GM12878 (cell line): Measurements from ENCODE around the gene FRMD5. TPM values are rescaled to one million over a fixed set of nuclear protein-coding genes. Genes with fewer than 3 reads are reported as not detected.

ENCODE experiments used
- ATAC-seq: fragments of 200-7000 bp; cut with Tn5 transposase; 3 replicates; pipeline ENCODE4 v1.9.1; 2020; ENCODE audit warnings: mild to moderate bottlenecking, moderate library complexity
- BruUV-seq: library from RNA; stranded (reverse); fragments of 400-500 nt; replicated peaks from 2 replicates; lab custom pipeline; 2021; lab: Mats Ljungman, UMichigan
- CTCF ChIA-PET: fragments of 300-600 bp; sonication (Branson Sonifier 250); formaldehyde crosslinking; extraction: SDS; loops from one replicate; lab custom pipeline; 2021; ENCODE audit warnings: inconsistent platforms; lab: Yijun Ruan, JAX
- POLR2A ChIA-PET: fragments of 350-600 bp; formaldehyde crosslinking; extraction: SDS; loops from one replicate; lab custom pipeline; 2021; ENCODE audit warnings: inconsistent platforms; lab: Charles Lee
- RAD21 ChIA-PET: fragments of 300-600 bp; sonication (Branson Sonifier 250); formaldehyde crosslinking; loops from one replicate; lab custom pipeline; 2023; ENCODE audit warnings: antibody characterized with exemption; ENCODE audit not compliant: unreplicated experiment; lab: Charles Lee
- SMC1A ChIA-PET: fragments of 300-600 bp; sonication (Branson Sonifier 250); formaldehyde crosslinking; loops from one replicate; lab custom pipeline; 2023; ENCODE audit not compliant: unreplicated experiment, uncharacterized antibody; lab: Charles Lee
- DNase-seq: peaks from one replicate; pipeline ENCODE4 v3.0.0-alpha.2; 2011; ENCODE audit warnings: low read depth, low spot score
- FAIRE-seq: peaks from 3 replicates; lab custom pipeline; 2011; peaks lifted over from hg19 to GRCh38; lab: Jason Lieb, UNC
- H2AFZ ChIP-seq: 2 replicates; pipeline ENCODE4 v1.6.0; 2011; ENCODE audit warnings: low read depth, low read length, control low read depth; ENCODE audit not compliant: control insufficient read depth
- H3K27ac ChIP-seq: 2 replicates; pipeline ENCODE4 v1.5.1; 2011; ENCODE audit warnings: control low read depth; ENCODE audit not compliant: control insufficient read depth, insufficient read depth
- H3K27me3 ChIP-seq, 2 experiments: replicated peaks in 1 of 2; 2 replicates each; pipeline versions ENCODE4 v1.6.0 to v1.6.1; 2011; ENCODE audit warnings: low read length in 1 of 2; ENCODE audit not compliant: control insufficient read depth in 2 of 2, insufficient read depth in 2 of 2
- H3K36me3 ChIP-seq, 2 experiments: 2 replicates each; pipeline ENCODE4 v1.5.1; 2011; ENCODE audit warnings: low read length in 1 of 2; ENCODE audit not compliant: control insufficient read depth in 2 of 2, insufficient read depth in 2 of 2
- H3K4me1 ChIP-seq: 2 replicates; pipeline ENCODE4 v1.6.1; 2011; ENCODE audit warnings: mild to moderate bottlenecking, low read length, moderate library complexity, mixed read lengths; ENCODE audit not compliant: control insufficient read depth, insufficient read depth
- H3K4me2 ChIP-seq: 2 replicates; pipeline ENCODE4 v1.6.0; 2011; ENCODE audit warnings: control low read depth; ENCODE audit not compliant: control insufficient read depth, insufficient read depth
- H3K4me3 ChIP-seq: fragments of 200-600 bp; sonication (generic); 2 replicates; pipeline ENCODE4 v1.5.1; 2016
- H3K79me2 ChIP-seq: 2 replicates; pipeline ENCODE4 v1.6.0; 2011; ENCODE audit warnings: low read length; ENCODE audit not compliant: control insufficient read depth, insufficient read depth
- H3K9ac ChIP-seq: 2 replicates; pipeline ENCODE4 v1.8.0; 2011; ENCODE audit warnings: low read length, control low read depth, mixed read lengths; ENCODE audit not compliant: control insufficient read depth, insufficient read depth
- H3K9me3 ChIP-seq: replicated peaks from 3 replicates; pipeline ENCODE4 v1.5.1; 2011; ENCODE audit warnings: mild to moderate bottlenecking, low read length; ENCODE audit not compliant: control insufficient read depth, insufficient read depth
- H4K20me1 ChIP-seq: 2 replicates; pipeline ENCODE4 v1.6.0; 2011; ENCODE audit not compliant: control insufficient read depth, insufficient read depth
- BCL3 ChIP-seq: IDR thresholded peaks from 2 replicates; pipeline ENCODE4 v1.6.1; 2011; ENCODE audit warnings: borderline replicate concordance, low read depth, mild to moderate bottlenecking, moderate library complexity, low read length; ENCODE audit not compliant: insufficient read depth, poor library complexity, severe bottlenecking
- BMI1 ChIP-seq: fragments of 450-650 bp; IDR thresholded peaks from 2 replicates; pipeline ENCODE4 v1.6.1; 2016; ENCODE audit warnings: mild to moderate bottlenecking, moderate library complexity, borderline replicate concordance
- EZH2 ChIP-seq: IDR thresholded peaks from 2 replicates; pipeline ENCODE4 v1.6.1; 2012; ENCODE audit warnings: low read depth, mild to moderate bottlenecking, control low read depth, inconsistent platforms, low read length, borderline replicate concordance; ENCODE audit not compliant: control insufficient read depth
- FOS ChIP-seq: IDR thresholded peaks from 3 replicates; pipeline ENCODE4 v1.6.1; 2011; ENCODE audit warnings: borderline replicate concordance; ENCODE audit not compliant: insufficient read length; ENCODE audit errors: extremely low read depth
- HSF1 ChIP-seq: fragments of 150-350 bp; IDR thresholded peaks from 2 replicates; pipeline ENCODE4 v1.6.1; 2014; ENCODE audit warnings: mild to moderate bottlenecking, low read depth, low read length
- MTA2 ChIP-seq: fragments of 450-650 bp; IDR thresholded peaks from 2 replicates; pipeline ENCODE4 v1.6.1; 2016; ENCODE audit warnings: low read depth, mild to moderate bottlenecking, moderate library complexity
- MXI1 ChIP-seq: fragments of 150-350 bp; IDR thresholded peaks from 2 replicates; pipeline ENCODE4 v1.6.1; 2011; ENCODE audit warnings: low read depth, mild to moderate bottlenecking, inconsistent platforms, low read length, improper control_type of control experiment
- NFYA ChIP-seq: IDR thresholded peaks from 2 replicates; pipeline ENCODE4 v1.6.1; 2011; ENCODE audit warnings: low read depth, mild to moderate bottlenecking, low read length, improper control_type of control experiment, borderline replicate concordance
- PBX3 ChIP-seq: IDR thresholded peaks from 2 replicates; pipeline ENCODE4 v1.6.1; 2011; ENCODE audit warnings: mild to moderate bottlenecking, low read depth, low read length, moderate library complexity; ENCODE audit not compliant: insufficient replicate concordance
- POLR2AphosphoS5 ChIP-seq: IDR thresholded peaks from 2 replicates; pipeline ENCODE4 v1.6.1; 2011; ENCODE audit warnings: mild to moderate bottlenecking, low read length, inconsistent platforms
- RCOR1 ChIP-seq: conservative IDR thresholded peaks from 2 replicates; pipeline ENCODE4 v1.6.1; 2012; ENCODE audit warnings: low read depth, low read length, improper control_type of control experiment
- RFX5 ChIP-seq: IDR thresholded peaks from 2 replicates; pipeline ENCODE4 v1.6.1; 2011; ENCODE audit warnings: low read depth, low read length, improper control_type of control experiment
- SKIL ChIP-seq: fragments of 450-650 bp; IDR thresholded peaks from 2 replicates; pipeline ENCODE4 v1.6.1; 2017; ENCODE audit warnings: mild to moderate bottlenecking, low read depth, inconsistent platforms; ENCODE audit not compliant: poor library complexity, severe bottlenecking
- SMARCA5 ChIP-seq: fragments of 450-650 bp; IDR thresholded peaks from 2 replicates; pipeline ENCODE4 v1.6.1; 2017; ENCODE audit warnings: mild to moderate bottlenecking
- SP1 ChIP-seq: IDR thresholded peaks from one replicate; pipeline ENCODE4 v1.6.1; 2011; ENCODE audit warnings: low read depth, low read length
- TBL1XR1 ChIP-seq: IDR thresholded peaks from 2 replicates; pipeline ENCODE4 v1.6.1; 2012; ENCODE audit warnings: low read depth, low read length, improper control_type of control experiment
- ZNF207 ChIP-seq: fragments of 450-650 bp; IDR thresholded peaks from 2 replicates; pipeline ENCODE4 v1.6.1; 2014; ENCODE audit warnings: antibody characterized with exemption, mild to moderate bottlenecking, borderline replicate concordance
- ZNF384 ChIP-seq: IDR thresholded peaks from 2 replicates; pipeline ENCODE4 v1.6.1; 2012; ENCODE audit warnings: low read depth, mild to moderate bottlenecking, low read length, improper control_type of control experiment, borderline replicate concordance
- ZSCAN29 ChIP-seq: fragments of 450-650 bp; IDR thresholded peaks from 2 replicates; pipeline ENCODE4 v1.6.1; 2017; ENCODE audit warnings: mild to moderate bottlenecking, moderate library complexity
- WGBS: methylation state at CpG from one replicate; pipeline ENCODE4 v1.1.6; 2016; ENCODE audit warnings: low lambda C conversion rate; ENCODE audit not compliant: insufficient replicate concordance, insufficient coverage; ENCODE audit errors: missing lambda C conversion rate; 5-methylcytosine and 5-hydroxymethylcytosine counted together
- in situ Hi-C: fragments of 300-500 bp; cut with MboI; formaldehyde crosslinking; loops from 9 replicates; pipeline ENCODE4 v1.14.3; 2018; ENCODE audit warnings: mixed read lengths
- intact Hi-C: fragments of 100-400 bp; cut with micrococcal nuclease; formaldehyde crosslinking; loops from one replicate; pipeline ENCODE4 v1.14.2; 2022; ENCODE audit not compliant: unreplicated experiment
- polyA plus RNA-seq, 11 experiments: library from polyadenylated mRNA; depleted of rRNA in 4 of 11; unstranded in 6 of 11; stranded (reverse) in 5 of 11; fragments of >200 nt; fragmentation: Nextera tagmentation in 4 of 11; fragmentation: Illumina TruSeq in 1 of 11; extraction: Ambion mirVana in 4 of 11; extraction: Trizol in 1 of 11; gene quantifications; 1 replicate in 1 of 11; 2 replicates in 10 of 11; pipeline versions ENCODE4 v1.2.1 to v1.2.3, GENCODE V29; 2011 to 2016; ENCODE audit warnings: inconsistent platforms in 2 of 11, missing spikeins in 2 of 11, low read depth in 1 of 11
- total RNA-seq, 4 experiments: library from RNA; depleted of rRNA in 3 of 4; stranded (reverse); fragments of >200 nt in 3 of 4; fragmentation: Illumina TruSeq in 1 of 4; extraction: Trizol in 1 of 4; gene quantifications; 2 replicates each; pipeline versions ENCODE4 v1.2.1 to v1.2.3, GENCODE V29; 2013 to 2021

FRMD5 gene
- total and polyA plus RNA-seq, 10 of the 15 experiments (the other 5 are each of a cell fraction or from before 2014, with no cell fraction given): 0.26 to 6.4 (median 0.68) TPM; not detected in 1

- ChIA-PET CTCF (interaction anchor here (1.0 kb wide), 1 partner anchor 245 kb away, joined by 3 read pairs; no protein-coding TSS in a partner anchor), SMC1A (no interaction called here), POLR2A (no interaction called here), RAD21 (no interaction called here)
- H3K27ac ChIP-seq: no peak overlapping the region
- FAIRE-seq: no peak
- ATAC-seq: no peak
- intact Hi-C loops (no loop called here), in situ Hi-C loops (no loop called here)
- WGBS: 21% methylated on average over 1 of the region's 1 CpG
- TF ChIP-seq MTA2 (no peak), ZNF384 (no peak), EZH2 (no peak), SMARCA5 (no peak), MXI1 (no peak), SKIL (no peak), SP1 (no peak), ZNF207 (no peak), FOS (no peak), HSF1 (no peak), PBX3 (no peak), BCL3 (no peak), ZSCAN29 (no peak), BMI1 (no peak), RFX5 (no peak), TBL1XR1 (no peak), POLR2AphosphoS5 (no peak), RCOR1 (no peak), NFYA (no peak)
- H2AFZ ChIP-seq: no peak overlapping the region
- no peak for DNase-seq
- BruUV-seq: no TSS peak
- no peak overlapping the region for H3K4me3 ChIP-seq
- no peaks in the 10 kb centered on the region for H3K27me3 ChIP-seq
- no peaks in the 10 kb centered on the region for H3K9me3 ChIP-seq
- no peak overlapping the region for H3K9ac ChIP-seq
- H3K4me1 ChIP-seq: no peaks in the 10 kb centered on the region
- H4K20me1 ChIP-seq: no peaks in the 10 kb centered on the region
- H3K79me2 ChIP-seq: no peaks in the 10 kb centered on the region
- no peak overlapping the region for H3K4me2 ChIP-seq
- H3K36me3 ChIP-seq: no peaks in the 10 kb centered on the region
Observed at GRCh38 chr15:44149224-44149623, 45.8 kb downstream of the FRMD5 start.
